GM21528 (cell line): ENCODE results near the gene COX7A2.

Source experiments
- ATAC-seq: cut with Tn5 transposase; IDR thresholded peaks from one replicate; pipeline ENCODE4 v1.9.1; 2021; ENCODE audit warnings: mild to moderate bottlenecking, moderate library complexity; ENCODE audit not compliant: unreplicated experiment, low FRiP score

COX7A2 gene

DNA sequence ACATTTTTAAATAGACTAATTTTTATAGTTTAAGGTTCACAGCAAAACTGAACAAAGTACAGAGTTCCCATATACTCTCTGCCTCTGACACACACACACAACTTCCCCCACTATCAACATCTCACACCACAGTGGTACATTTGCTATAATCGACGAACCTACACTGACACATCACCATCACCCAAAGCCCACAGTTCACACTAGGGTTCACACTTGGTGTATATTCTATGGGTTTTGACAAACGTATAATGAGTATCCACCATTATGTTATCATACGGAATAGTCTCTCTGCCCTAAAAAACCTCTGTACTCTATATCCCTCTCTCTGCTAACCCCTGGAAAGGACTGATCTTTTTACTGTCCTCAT lies 25.4 kb upstream of the COX7A2 start:
- ATAC-seq = no peak

DNA sequence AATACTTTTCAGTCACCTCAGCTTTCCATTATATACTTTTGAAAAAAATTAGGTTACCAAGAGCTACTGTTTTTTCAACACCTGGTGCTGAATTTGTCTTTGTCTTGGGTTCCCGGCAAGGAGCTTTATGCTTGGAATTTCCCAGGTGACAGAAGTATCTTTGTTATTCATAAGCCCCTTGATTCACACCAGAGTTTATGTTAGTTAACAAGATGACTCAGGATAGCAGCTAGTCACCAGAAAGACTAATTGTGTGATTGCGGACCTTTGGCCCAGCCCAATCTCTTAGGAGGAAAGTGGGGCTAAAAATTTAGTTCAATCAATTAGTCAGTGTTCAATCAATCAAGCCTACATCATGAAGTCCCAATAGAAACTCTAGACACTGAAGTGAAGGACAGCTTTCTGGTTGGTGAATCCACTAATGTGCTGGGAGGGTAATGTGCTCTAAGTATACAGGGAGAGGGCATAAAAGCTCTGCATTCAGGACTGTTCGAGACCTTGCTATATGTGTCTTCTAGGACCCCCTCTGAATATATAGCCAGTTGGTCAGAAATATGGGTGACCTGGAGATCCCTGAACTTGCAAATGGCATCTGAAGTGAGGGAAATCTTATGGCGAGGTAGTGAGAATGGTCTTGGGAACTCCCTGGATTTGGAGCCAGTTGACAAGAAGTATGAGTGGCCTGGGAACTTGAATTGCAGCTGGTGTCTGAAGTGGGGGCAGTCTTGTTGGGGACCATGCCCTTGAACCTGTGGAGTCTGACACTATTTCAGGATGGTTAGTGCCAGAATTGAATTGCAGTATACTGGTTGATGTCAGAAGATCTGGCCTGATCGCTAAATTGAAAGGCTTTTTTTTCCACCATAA lies 24.8 kb upstream of the COX7A2 start:
- no peak for ATAC-seq

DNA sequence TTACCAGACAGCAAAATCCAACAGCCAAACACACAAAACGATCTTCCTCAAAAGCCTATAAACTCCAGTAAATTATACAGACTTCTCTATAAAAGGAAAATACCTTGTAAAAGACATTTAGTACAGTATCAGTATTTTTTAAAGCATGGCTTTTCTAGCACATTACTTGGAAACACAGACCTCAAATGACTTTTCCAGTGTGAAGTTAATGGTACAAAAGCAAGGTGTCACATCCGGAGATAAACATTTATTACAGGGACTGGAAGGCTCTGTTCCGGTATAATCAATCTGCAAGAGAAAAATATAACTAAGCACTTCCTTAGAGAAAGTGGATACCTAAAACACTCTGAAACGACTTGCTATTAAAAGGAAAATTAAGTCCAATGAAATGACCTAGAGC lies 23.9 kb upstream of the COX7A2 start:
- no peak for ATAC-seq

DNA sequence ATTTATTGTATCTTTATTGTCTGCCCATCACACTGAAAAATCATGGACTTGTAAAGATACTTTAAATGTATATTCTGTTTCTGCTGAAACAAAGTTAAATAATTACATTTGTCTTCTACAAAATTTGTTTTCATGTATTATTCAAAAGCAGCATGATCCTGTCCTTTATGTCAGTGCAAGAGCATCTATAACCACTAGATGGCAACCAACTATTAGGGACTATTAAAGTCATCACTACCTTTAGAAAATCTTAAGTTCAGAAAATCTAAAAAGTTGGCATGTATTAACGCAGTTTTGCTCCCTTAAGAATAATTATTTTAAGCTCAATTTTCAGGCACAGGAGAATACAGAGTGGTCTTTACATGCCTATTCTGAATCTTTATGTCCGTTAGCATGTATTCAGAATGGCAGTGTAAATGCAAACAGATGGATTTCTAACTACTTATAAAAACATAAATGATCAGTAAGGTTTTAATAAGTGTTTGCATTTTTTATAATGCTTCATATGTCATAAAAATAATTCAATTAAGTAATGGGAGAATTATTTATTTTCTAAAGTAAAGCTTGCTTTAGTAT lies 23.2 kb upstream of the COX7A2 start:
- ATAC-seq = peak; percentile 76

DNA sequence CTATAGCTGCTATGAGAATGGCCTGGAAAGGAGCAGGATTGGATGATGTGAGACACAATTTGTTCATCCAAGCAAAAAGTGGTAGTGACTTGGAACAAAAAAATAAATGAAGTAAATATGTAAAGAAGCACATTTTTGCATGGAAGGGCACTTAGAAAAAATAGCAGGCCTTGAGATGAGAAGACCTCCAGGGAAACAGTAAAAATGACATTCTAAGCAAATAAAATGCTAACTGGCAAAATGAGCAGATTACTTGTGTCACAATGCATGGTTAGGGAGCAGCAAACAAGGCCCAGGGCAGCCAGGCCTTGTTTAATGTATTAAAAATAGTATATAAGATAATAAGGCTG lies 19.8 kb upstream of the COX7A2 start:
- no peak for ATAC-seq

DNA sequence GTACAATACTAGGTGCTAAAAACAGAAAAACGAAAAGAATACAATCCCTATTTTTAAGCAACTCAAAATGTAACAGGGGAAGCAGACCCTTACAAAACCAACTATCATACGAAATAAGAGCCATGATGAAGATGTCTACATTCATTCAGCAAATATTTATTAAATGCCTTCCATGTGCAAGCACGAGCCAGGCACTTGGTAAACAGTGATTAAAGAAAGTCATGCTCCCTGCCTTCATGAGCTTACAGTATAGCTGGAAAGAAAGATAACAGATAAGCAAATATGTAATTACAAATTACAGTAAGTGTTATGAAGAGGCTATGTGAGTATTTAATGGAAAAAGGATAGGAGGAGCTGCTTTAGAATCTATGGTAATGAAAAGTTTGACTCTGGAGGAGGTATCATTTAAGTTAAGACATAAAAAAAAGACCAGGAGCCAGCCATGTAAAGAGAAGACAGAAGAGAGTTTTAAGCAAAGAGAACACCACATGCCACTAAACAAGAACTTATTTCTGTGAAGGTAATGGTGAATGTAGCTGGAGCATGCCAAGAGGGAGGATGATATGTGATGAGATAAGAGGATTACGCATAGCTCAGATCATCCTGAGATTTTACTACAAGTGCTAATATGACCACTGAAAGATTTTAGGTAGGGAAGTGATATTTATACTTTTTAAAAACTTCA lies 19.3 kb upstream of the COX7A2 start:
- no peak for ATAC-seq

DNA sequence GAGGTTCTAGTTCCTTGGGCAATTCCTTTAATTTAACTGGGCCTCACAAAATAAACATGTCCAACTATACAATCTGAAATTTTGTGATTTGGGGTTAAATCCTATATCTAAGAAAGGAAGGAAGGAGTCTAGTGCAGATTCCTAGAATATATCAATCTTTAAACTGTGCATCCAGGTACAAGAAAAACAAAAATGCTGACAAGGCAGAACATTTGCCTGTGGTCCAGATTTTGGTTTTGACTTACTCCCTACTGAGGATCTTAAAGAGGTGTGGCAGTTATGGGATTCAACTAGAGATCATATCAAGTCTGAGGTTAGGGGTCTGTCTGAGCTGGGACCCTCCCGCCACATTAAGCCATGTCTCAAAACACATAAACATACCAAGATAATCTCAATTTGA lies 17.7 kb upstream of the COX7A2 start:
- no peak for ATAC-seq

DNA sequence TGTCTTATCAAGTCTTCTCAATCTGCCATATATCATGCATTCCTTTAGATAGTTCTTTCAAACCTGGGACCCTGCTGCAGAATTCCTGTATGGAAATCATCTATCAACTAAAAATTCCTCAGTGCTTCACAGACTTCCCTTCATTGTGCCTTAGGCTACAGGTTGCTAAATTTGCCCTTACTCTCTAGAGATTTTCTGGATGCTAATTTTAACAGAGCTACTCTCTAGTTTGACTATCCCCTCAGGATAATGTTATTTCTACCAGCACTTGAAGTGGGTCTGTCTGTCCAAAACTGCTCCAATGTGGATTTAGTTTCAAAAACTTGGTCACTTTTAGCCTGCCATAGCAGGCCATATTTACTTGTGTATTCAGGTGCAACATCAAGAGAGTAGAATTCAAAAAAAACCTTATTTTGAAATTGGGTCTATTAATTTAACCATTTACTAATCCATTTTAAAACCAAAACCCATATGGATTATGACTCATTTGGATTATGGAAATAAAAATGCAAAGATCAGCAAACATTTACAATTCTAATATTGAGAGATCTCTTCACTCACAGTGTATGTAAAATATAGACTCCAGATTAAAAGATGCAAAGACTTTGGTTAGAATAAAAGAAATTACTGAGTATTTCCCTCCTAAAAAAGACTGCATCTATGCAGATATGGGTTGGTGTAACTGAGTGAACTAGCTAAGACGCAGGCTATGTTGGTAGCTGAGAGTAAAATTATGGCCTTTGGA lies 13.9 kb upstream of the COX7A2 start:
- no peak for ATAC-seq

DNA sequence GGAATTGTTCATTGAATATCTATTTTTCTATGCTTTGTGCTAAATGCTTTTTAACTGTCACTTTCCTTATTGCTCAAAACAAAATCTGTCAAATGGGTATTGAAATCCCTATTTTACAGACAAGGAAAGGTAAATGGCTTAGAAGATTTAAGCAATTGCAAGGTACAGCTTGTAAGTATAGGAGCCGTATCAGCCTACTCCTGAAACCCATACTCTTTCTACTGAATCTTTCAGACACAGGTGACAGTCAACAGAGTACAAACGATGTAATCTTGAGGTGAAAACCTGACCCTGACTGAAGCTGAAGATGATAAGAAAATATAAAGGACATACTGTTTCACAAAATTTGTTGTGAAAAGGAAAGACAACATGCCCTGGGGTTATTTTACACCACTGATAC lies 7.0 kb upstream of the COX7A2 start:
- no peak for ATAC-seq

DNA sequence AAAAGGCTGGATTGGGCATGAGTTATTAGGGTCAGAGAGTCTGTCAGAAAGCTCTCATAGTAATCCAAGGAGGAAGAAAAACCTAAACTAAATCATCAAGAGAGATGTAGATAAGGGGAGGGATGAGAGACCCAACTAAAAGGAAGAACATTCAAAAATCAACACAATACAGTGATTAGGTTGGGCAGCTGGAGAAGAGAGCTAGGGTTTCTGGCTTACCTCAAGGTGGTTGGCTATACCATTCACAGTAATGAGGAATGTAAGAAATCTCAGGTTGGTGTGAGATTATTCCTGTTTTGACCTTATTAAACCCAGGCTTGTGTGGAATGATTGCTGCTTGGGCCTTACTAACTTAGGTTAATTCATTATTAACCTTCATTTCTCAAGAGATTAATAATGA lies 6.2 kb upstream of the COX7A2 start:
- no peak for ATAC-seq

DNA sequence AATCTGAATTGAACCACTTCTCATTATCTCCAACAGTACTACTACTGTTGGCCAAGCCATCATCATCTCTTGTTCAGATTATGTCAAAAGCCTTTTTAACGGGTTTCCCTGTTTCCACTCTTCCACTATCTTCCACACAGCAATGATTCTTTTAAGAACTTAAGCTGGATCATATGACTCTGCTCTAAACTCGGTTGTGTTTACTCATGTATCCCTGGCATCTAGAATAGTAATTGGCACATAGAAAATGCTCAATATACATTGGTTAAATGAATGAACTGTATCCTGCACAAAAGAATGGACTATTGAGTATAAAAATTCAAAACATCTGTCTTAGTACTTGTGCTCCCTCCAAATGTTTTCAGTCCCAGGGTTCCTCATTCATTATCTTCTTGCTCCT lies 2.8 kb upstream of the COX7A2 start:
- ATAC-seq = no peak

DNA sequence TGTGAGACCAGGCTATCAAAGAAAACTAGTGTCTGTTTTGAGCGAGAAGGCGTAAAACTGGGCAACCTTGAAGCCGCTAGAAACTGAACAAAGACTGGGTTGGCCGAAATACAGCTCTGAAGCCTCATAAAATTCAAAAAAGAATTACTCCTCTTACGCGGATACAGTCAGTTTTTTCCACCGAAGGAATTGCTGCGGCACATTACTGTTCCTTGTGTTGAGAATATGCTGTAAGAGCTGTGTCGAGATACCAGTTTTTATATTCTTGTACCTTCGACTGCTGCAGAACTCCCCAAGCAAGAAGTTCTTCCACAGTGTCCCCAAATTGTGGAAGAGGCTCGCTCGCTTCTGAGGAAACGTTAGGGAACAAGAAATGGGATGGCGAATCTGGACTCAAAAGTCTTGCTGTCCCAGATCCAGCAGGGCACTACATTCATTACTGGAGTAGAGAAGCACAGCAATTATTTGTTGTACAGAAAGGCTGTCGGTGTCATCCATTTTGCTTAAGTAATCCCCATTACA lies 523 bp upstream of the COX7A2 start:
- peak; percentile 13 for ATAC-seq

DNA sequence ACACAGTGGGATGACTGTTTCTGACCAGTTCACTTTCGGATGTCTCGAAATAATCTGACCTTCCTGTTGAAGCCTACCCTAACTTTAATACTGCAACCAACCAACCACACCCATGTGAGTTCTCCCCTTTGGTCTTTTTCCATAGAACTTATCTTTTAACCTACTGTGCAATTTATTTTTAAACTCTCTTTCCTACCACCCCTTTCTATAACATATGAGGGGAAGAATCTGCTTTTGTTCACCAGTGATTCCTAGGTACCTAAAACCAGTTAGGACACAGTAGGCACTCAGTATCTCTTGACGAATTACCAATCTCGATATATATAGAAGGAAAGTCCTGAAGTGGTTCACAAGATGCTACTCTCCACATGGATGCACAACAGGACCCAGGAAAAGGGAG lies 7.0 kb downstream of the COX7A2 start:
- ATAC-seq = no peak

DNA sequence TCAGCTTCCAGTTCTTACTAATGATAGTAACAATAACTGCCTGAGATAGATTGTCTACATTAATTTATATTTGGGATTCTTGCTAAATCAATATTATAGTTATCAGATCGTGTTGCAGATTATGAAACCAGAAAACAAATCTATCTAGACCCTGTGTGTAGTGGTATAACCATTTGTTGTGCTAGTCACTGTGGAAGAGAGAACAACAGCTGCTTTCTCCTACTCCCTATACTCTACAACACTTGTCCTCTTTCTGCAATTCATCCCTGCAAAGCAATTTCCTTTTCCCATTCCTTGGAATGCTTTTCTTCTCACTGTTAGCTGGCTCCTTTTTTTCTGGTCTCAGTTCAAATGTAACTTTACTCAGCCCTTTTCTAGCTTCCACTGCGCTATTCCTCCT lies 8.3 kb downstream of the COX7A2 start:
- ATAC-seq = no peak

DNA sequence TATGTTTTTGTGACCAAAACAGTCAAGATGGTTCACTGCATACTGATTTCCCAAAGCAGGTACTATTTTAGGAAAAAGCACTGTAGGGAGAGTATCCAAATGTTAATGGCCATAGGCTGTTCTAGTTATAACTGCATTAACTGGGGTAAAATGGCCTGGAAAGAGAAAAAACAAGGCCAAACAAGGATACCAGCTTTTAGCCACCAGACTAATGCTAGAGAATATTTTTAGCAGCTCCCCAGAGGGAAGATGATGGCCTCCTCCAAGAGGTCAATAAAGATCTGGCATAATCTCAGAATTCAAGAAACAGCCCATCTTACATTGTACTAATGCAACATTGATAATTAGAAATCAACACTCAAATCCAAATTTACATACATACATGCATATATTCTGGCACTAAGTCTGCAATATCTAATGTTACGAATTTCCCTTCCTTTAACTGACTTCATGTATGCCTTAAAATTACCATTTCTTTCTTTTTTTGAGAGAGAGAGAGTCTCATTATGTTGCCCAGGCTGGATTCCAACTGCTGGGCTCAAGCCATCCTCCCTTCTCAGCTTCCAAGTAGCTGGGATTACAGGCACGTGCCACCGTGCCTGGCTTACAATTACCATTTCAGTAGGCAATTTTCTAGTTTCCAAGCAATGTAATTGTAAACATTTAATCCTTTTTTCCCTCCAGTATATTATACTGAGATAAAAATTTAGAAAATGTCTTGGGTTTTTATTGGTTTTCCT lies 9.3 kb downstream of the COX7A2 start:
- ATAC-seq = no peak

DNA sequence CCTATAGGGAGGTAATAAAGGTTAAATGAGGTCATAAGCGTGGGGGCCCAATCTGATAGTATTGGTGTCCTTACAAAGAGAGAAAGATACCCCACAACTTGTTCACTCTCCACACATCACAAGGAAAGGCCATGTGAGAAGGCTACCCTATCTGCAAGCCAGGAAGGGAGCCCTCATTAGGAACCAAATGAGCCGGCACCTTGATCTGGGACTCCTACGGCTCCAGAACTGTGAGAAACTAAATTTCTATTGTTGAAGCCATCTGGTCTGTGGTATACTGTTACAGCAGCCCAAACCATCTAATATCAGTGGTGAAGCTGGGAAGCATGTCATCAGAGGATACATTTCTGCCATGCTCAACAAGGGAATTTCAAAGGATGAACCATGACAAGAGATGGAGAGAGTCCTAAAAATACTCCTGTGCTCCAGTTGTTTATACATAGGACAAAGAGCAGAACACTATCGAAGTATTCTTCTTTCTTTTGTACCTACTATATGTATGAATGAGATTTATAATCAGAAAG lies 10.4 kb downstream of the COX7A2 start:
- no peak for ATAC-seq

DNA sequence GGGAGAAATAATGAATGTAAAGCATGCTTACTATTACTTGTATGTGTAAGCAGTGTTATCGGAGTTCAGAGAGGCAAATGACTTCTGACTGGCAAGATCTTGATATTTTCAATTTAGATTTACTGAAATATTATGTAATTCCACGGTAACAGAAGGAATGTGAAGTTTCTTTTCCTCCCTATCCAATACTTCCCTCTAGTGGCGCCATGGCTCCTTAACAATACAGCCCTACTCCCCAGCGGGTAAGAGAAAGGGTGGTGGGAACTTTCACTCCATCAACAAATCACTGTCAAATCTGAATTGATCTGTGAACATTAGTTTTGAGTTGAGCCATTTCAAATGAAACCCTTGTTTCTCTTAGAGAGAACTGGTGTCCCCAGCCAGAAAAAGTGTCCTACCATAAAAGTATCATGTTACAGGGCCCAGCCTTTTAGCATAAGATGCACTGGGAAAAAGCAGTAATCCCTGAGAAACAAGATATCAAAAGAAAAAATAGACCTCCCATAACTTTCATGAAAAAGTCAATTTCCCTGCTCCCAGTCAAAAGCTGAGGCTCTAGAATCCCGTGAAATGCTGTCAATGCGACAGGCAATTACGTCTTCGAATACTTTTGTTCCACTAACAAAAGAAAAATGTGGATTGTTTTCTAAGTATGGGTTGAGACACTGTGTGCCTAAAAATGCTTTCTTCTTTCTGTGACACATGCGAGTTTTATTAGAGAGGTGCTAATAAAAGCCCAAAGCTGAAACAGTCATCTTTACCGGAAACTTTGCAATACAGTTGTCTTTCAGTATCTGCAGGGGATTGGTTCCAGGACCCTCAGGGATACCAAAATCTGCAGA lies 12.9 kb downstream of the COX7A2 start:
- no peak for ATAC-seq

DNA sequence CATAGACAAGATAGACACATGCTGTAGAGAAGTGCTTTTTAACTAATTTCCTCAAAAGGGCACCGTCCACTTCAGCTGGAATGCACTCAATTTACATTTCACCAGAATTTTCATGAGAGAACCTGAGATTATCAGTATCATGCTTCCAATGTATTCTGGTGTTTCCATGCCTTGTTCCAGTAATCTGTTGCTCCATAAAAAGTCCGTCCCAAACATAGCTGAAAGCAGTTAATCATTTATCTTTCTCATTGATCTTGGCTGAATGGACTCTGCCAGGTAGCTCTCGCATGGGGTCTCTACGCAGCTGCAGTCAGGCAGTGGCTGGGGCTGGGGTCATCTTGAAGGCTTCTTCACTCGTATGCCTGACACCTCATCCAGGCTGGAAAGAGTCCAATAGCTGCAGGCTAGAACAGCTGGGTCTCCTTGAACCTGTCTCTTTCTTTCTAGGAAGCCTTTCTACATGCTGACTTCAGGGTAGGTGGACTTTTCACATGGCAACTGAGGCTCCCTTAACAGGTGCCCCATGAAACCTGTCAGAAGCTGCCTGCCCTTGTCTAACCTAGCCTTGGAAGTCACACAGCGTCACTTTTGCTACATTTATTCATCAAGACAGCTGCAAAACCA lies 19.2 kb downstream of the COX7A2 start:
- ATAC-seq = no peak

DNA sequence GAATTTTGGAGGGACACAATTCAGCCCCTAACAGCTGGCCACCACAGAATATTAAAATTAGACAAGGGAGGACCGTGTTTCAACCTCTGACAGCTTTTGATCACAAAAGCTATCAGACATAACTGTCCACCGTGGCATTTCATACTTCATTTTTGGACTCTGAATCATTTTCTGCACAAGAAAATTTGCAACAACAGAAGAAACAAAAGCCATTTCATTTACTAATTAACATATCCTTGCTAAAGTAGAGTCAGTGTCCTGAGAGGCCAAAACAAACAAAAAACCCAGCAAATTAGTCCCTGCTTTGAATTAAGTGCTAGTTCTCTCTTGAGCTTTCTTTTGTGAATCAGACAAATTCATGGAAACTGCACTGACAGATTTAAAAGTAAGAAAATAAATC lies 20.2 kb downstream of the COX7A2 start:
- no peak for ATAC-seq
